ENCODE results near the gene TMSB10. TPM values are rescaled to one million over a fixed set of nuclear protein-coding genes. Genes with fewer than 3 reads are reported as not detected.
"Not testable (repeated sequence)": the region's sequence is repeated elsewhere in the genome, so short reads cannot be mapped to it uniquely, and the experiment has no call there.

TMSB10 gene
- total RNA-seq, 1 donor from 2014 or later, result 15,030 TPM

- no peak for DNase-seq (ENCODE audit: low read depth)
- no peak overlapping the region for H3K4me3 ChIP-seq (ENCODE audit: low read depth, low read length)
- TF ChIP-seq CTCF (conservative IDR thresholded peaks at IDR 0.05; ENCODE audit: low read depth, low read length), result no peak
These were observed 34.1 kb downstream of the TMSB10 start for GRCh38 chr2:84939426-84940087.

- no peak for DNase-seq (ENCODE audit: low read depth)
- H3K4me3 ChIP-seq (ENCODE audit: low read depth, low read length), result no peak overlapping the region
- TF ChIP-seq CTCF (conservative IDR thresholded peaks at IDR 0.05; ENCODE audit: low read depth, low read length), result no peak
These were observed 34.6 kb downstream of the TMSB10 start for GRCh38 chr2:84940088-84940470.

- TF ChIP-seq CTCF (conservative IDR thresholded peaks at IDR 0.05; ENCODE audit: low read depth, low read length), result no peak
- no peak for DNase-seq (ENCODE audit: low read depth)
- no peak overlapping the region for H3K4me3 ChIP-seq (ENCODE audit: low read depth, low read length)
These were observed 35.5 kb downstream of the TMSB10 start for GRCh38 chr2:84940831-84941412.

DNA sequence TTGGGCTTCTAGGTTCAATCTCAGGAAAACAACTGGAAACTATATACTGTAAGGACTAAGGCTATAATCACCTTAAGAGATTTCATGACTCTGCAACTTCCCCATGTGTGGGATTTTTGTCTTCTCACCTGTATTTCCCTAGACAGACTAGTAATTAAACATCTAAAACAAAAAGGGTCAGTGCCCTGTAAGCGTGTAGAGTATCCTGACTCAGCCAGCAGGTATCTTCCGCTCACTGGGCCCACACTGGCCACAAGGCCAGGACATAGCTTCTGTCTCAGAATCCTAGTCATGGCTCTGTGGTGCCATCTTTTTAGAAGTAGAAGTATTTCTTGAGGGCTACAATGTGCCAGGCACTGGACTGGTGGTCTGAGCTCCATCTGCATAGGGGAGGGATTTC, 36.7 kb downstream of the TMSB10 start:
- DNase-seq (ENCODE audit: low read depth), result no peak
- no peak for TF ChIP-seq CTCF (conservative IDR thresholded peaks at IDR 0.05; ENCODE audit: low read depth, low read length)

DNA sequence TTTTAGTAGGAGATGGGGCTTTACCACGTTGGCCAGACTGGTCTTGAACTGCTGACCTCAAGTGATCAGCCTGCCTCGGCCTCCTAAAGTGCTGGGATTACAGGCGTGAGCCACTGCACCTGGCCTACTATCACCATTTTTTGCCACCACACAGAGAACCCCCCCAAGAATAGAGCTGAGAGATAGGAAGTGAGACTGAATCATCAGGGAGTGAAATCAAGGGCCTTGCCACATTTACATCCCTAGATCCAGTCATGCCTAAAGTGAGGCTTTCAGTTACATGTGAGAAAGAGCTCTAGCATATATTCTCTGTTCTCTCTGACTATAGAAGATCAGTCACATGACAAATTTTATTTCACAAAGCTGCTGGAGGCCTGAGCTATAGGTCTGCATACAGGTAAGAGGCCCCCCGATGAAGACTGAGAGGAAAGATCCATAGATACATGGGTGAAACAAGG, 37.5 kb downstream of the TMSB10 start:
- TF ChIP-seq CTCF (conservative IDR thresholded peaks at IDR 0.05; ENCODE audit: low read depth, low read length), result no peak
- DNase-seq (ENCODE audit: low read depth), result no peak
- H3K4me3 ChIP-seq (ENCODE audit: low read depth, low read length), result no peak overlapping the region

More for the DNA sequence above, 36.7 kb downstream of the TMSB10 start:
- no peak overlapping the region for H3K4me3 ChIP-seq (ENCODE audit: low read depth, low read length)

GRCh38 chr2:84944295-84944909, 38.9 kb downstream of the TMSB10 start:
- no peak for DNase-seq (ENCODE audit: low read depth)
- TF ChIP-seq CTCF (conservative IDR thresholded peaks at IDR 0.05; ENCODE audit: low read depth, low read length), result no peak
- H3K4me3 ChIP-seq (ENCODE audit: low read depth, low read length), result no peak overlapping the region

DNA sequence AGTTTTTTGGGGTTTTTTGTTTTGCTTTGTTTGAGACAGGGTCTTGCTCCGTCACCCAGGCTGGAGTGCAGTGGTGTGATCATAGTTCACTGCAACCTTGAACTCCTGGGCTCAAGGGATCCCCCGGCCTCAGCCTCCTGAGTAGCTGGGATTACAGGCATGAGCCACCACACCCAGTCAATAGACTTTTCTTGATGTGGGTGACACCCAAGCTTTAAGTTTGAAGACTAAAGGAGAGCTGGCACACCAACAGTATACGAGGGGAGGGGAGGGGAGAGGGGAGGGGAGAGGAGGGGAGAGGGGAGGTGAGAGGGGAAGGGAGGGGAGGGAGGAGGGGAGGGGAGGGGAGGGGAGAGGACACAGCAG, 40.4 kb downstream of the TMSB10 start:
- not testable (repeated sequence) for DNase-seq (ENCODE audit: low read depth); H3K4me3 ChIP-seq (ENCODE audit: low read depth, low read length)

Measured in epithelial cell of proximal tubule (primary cell).